GM19463 (cell line): ENCODE data around the gene ROPN1B.

Experiments
- ATAC-seq: cut with Tn5 transposase; IDR thresholded peaks from one replicate; pipeline ENCODE4 v1.9.1; 2021; ENCODE audit warnings: mild to moderate bottlenecking, moderate library complexity; ENCODE audit not compliant: unreplicated experiment

ROPN1B gene

GRCh38 chr3:126003447-126004190 is 34.6 kb downstream of the ROPN1B start:
- ATAC-seq, result no peak

GRCh38 chr3:126004217-126004616 is 35.2 kb downstream of the ROPN1B start:
- ATAC-seq, result no peak

GRCh38 chr3:126004692-126005091 is 35.7 kb downstream of the ROPN1B start:
- ATAC-seq, result no peak

- no peak for ATAC-seq
These were observed 37.0 kb downstream of the ROPN1B start for GRCh38 chr3:126005951-126006350.

GRCh38 chr3:126008219-126008618 is 39.2 kb downstream of the ROPN1B start:
- no peak for ATAC-seq

- no peak for ATAC-seq
These were observed 40.2 kb downstream of the ROPN1B start for GRCh38 chr3:126009181-126009580.

GRCh38 chr3:126013751-126014156 is 44.8 kb downstream of the ROPN1B start:
- ATAC-seq, result no peak

GRCh38 chr3:126014252-126014651 is 45.3 kb downstream of the ROPN1B start:
- no peak for ATAC-seq

GRCh38 chr3:126015075-126015474 is 46.1 kb downstream of the ROPN1B start:
- ATAC-seq, result no peak

GRCh38 chr3:126016616-126017015 is 47.6 kb downstream of the ROPN1B start:
- ATAC-seq, result no peak

GRCh38 chr3:126017362-126017761 is 48.4 kb downstream of the ROPN1B start:
- ATAC-seq, result no peak

GRCh38 chr3:126018545-126018944 is 49.6 kb downstream of the ROPN1B start:
- ATAC-seq, result no peak

- ATAC-seq, result no peak
These were observed 50.0 kb downstream of the ROPN1B start for GRCh38 chr3:126018995-126019394.

- ATAC-seq, result no peak
These were observed 50.7 kb downstream of the ROPN1B start for GRCh38 chr3:126019683-126020082.

GRCh38 chr3:126021224-126021623 is 52.2 kb downstream of the ROPN1B start:
- no peak for ATAC-seq

- no peak for ATAC-seq
These were observed 52.7 kb downstream of the ROPN1B start for GRCh38 chr3:126021702-126022101.

- ATAC-seq, result no peak
These were observed 53.9 kb downstream of the ROPN1B start for GRCh38 chr3:126022741-126023359.

- ATAC-seq, result no peak
These were observed 54.4 kb downstream of the ROPN1B start for GRCh38 chr3:126023390-126023789.

- no peak for ATAC-seq
These were observed 55.3 kb downstream of the ROPN1B start for GRCh38 chr3:126024049-126024854.

- ATAC-seq, result no peak
These were observed 56.2 kb downstream of the ROPN1B start for GRCh38 chr3:126025116-126025729.

GRCh38 chr3:126025862-126026261 is 56.9 kb downstream of the ROPN1B start:
- no peak for ATAC-seq
